ENCODE data around the gene KCNT1. TPM values are rescaled to one million over a fixed set of nuclear protein-coding genes. Genes with fewer than 3 reads are reported as not detected.

The KCNT1 gene
- total RNA-seq, 1 experiment from 2014 or later = 0.68 TPM

- Histone ChIP-seq H2AK5ac (ENCODE audit: insufficient read length, low read length) (no peak overlapping the region), H4K91ac (ENCODE audit: insufficient read length, low read depth, low read length) (no peak overlapping the region), H3K4me2 (ENCODE audit: insufficient read depth, insufficient read length, low read length) (peak overlapping the region; percentile 22), H2AFZ (ENCODE audit: low read length) (no peak overlapping the region), H4K20me1 (ENCODE audit: control insufficient read depth, insufficient read depth, insufficient read length) (no peaks in the 10 kb centered on the region), H3K9me3 (ENCODE audit: control insufficient read depth, low read depth, low read length) (peaks cover 7% of the 10 kb centered on the region), H3K23ac (ENCODE audit: insufficient read length, low read depth, low read length) (no peak overlapping the region), H3K79me1 (ENCODE audit: insufficient read depth, low read depth, low read length, poor library complexity, severe bottlenecking) (no peaks in the 10 kb centered on the region), H3K27ac (ENCODE audit: insufficient read length, low read depth, low read length) (no peak overlapping the region), H3K27me3 (ENCODE audit: insufficient read depth, low read length) (peaks cover 3% of the 10 kb centered on the region; the same call in 1 of the 2 replicates), H2BK5ac (ENCODE audit: insufficient read length, low read length) (no peak overlapping the region), H2BK12ac (ENCODE audit: insufficient read length, low read depth, low read length) (no peak overlapping the region), H3K79me2 (ENCODE audit: insufficient read depth, low read length) (no peaks in the 10 kb centered on the region), H3K4ac (ENCODE audit: low read depth, low read length) (no peak overlapping the region), H3K9ac (ENCODE audit: extremely low read depth, insufficient read length, low read length) (no peak overlapping the region), H3K56ac (ENCODE audit: insufficient read length, low read depth, low read length) (no peak overlapping the region), H2BK120ac (ENCODE audit: low read depth, low read length, poor library complexity, severe bottlenecking) (no peak overlapping the region), H3K23me2 (ENCODE audit: insufficient read length, low read depth, low read length, poor library complexity, severe bottlenecking) (peaks cover 3% of the 10 kb centered on the region), H2BK20ac (ENCODE audit: low read depth, low read length, poor library complexity, severe bottlenecking) (no peak overlapping the region), H3K4me1 (ENCODE audit: insufficient read depth, low read length) (no peaks in the 10 kb centered on the region), H3T11ph (ENCODE audit: low read length) (no peak overlapping the region), H4K5ac (ENCODE audit: insufficient read length, low read depth, low read length) (no peak overlapping the region), H3K18ac (ENCODE audit: insufficient read length, low read depth, low read length) (no peak overlapping the region), H3K14ac (ENCODE audit: insufficient read depth, low read length) (no peak overlapping the region; the same call in 1 of the 2 replicates), H4K8ac (replicated peaks; ENCODE audit: insufficient read length, low read depth, low read length) (no peak overlapping the region), H2BK15ac (ENCODE audit: low read depth, low read length) (peak overlapping the region; percentile 18; the same call in 1 of the 2 replicates)
- no peak for DNase-seq
- WGBS (ENCODE audit: extremely low coverage, insufficient read length, low lambda C conversion rate) = no CpG with 5 or more reads among the region's 78 CpGs
- H3K9me3 Mint-ChIP-seq = peaks cover 13 to 15% of the 10 kb centered on the region in 2 experiments
- H3K4me3 Mint-ChIP-seq = no peak overlapping the region
- TF ChIP-seq CTCF (conservative IDR thresholded peaks at IDR 0.05) = no peak
- peaks cover 0 to 10% (median 5%) of the 10 kb centered on the region in 3 experiments; a peak in 6 of 7 replicates for H3K36me3 Mint-ChIP-seq (ENCODE audit: insufficient read depth in 1 of 3, low read depth in 3 of 3)
- H3K4me1 Mint-ChIP-seq = peaks cover 2 to 10% of the 10 kb centered on the region in 2 experiments; a peak in 3 of 4 replicates
- peaks cover 29% of the 10 kb centered on the region for H3K27me3 Mint-ChIP-seq (ENCODE audit: low read depth)
- no peak overlapping the region for H3K27ac Mint-ChIP-seq
Measured at GRCh38 chr9:135736272-135736978, 34.4 kb downstream of the KCNT1 start.
